Muscle of leg (tissue), 11 donors: Measurements from ENCODE around the gene ZNF423. TPM values are rescaled to one million over a fixed set of nuclear protein-coding genes. Genes with fewer than 3 reads are reported as not detected.
"Not testable (repeated sequence)": the region's sequence is repeated elsewhere in the genome, so short reads cannot be mapped to it uniquely, and the experiment has no call there.

ENCODE experiments used
- DNase-seq: peaks from one replicate; pipeline ENCODE4 v3.0.0; 2013
- H3K27ac ChIP-seq: one replicate; pipeline ENCODE4 v1.5.1; 2013; ENCODE audit warnings: mild to moderate bottlenecking, low read length, control low read depth
- H3K27me3 ChIP-seq: one replicate; pipeline ENCODE4 v1.6.1; 2013; ENCODE audit warnings: low read length; ENCODE audit not compliant: control insufficient read depth, insufficient read depth
- H3K36me3 ChIP-seq: one replicate; pipeline ENCODE4 v1.6.1; 2013; ENCODE audit warnings: low read length; ENCODE audit not compliant: control insufficient read depth, insufficient read depth
- H3K4me1 ChIP-seq: one replicate; pipeline ENCODE4 v1.6.1; 2013; ENCODE audit warnings: low read length; ENCODE audit not compliant: control insufficient read depth, insufficient read depth
- H3K4me3 ChIP-seq: one replicate; pipeline ENCODE4 v1.5.1; 2013; ENCODE audit warnings: low read length, control low read depth
- H3K9me3 ChIP-seq: replicated peaks from 2 replicates; pipeline ENCODE4 v1.6.1; 2013; ENCODE audit warnings: low read depth, low read length; ENCODE audit not compliant: control insufficient read depth
- WGBS: methylation state at CpG from one replicate; pipeline ENCODE4 v1.1.5; 2013; ENCODE audit warnings: missing lambda C conversion rate; ENCODE audit not compliant: insufficient coverage; 5-methylcytosine and 5-hydroxymethylcytosine counted together
- polyA plus RNA-seq, 8 donors: library from polyadenylated mRNA; unstranded; fragments of 120-200 nt; gene quantifications; one replicate each; pipeline versions ENCODE4 v1.2.1 to v1.2.3, GENCODE V29; 2013; ENCODE audit warnings: inconsistent platforms in 1 of 8, low replicate concordance in 1 of 8; ENCODE audit not compliant: insufficient read length in 8 of 8, insufficient read depth in 1 of 8
- total RNA-seq: library from RNA; stranded (reverse); fragments of 120-200 nt; gene quantifications from one replicate; pipeline ENCODE4 v1.2.4, GENCODE V29; 2013

ZNF423 gene
- total and polyA plus RNA-seq, 9 donors, result 15.8 to 30.0 (median 25.5) TPM

GRCh38 chr16:49889725-49890397, 33.9 kb upstream of the ZNF423 start:
- Histone ChIP-seq H3K4me3 (no peak overlapping the region), H3K27me3 (no peaks in the 10 kb centered on the region), H3K27ac (no peak overlapping the region), H3K4me1 (no peaks in the 10 kb centered on the region), H3K9me3 (peaks cover 4% of the 10 kb centered on the region), H3K36me3 (no peaks in the 10 kb centered on the region)
- DNase-seq, result no peak
- WGBS, result 93% methylated on average over 2 of the region's 5 CpGs

- no peak overlapping the region for H3K27ac ChIP-seq
- no peaks in the 10 kb centered on the region for H3K4me1 ChIP-seq
- no peak overlapping the region for H3K4me3 ChIP-seq
- DNase-seq, result no peak
- no peaks in the 10 kb centered on the region for H3K27me3 ChIP-seq
- WGBS, result 86% methylated on average over 6 of the region's 9 CpGs
- no peaks in the 10 kb centered on the region for H3K36me3 ChIP-seq
- peaks cover 4% of the 10 kb centered on the region for H3K9me3 ChIP-seq
These were observed 30.7 kb upstream of the ZNF423 start for GRCh38 chr16:49886554-49887094.

GRCh38 chr16:49884033-49885015, 28.4 kb upstream of the ZNF423 start:
- WGBS, result 36% methylated on average over 8 of the region's 14 CpGs
- H3K4me1 ChIP-seq, result no peaks in the 10 kb centered on the region
- no peaks in the 10 kb centered on the region for H3K36me3 ChIP-seq
- H3K4me3 ChIP-seq, result no peak overlapping the region
- peak; percentile 35 for DNase-seq
- no peaks in the 10 kb centered on the region for H3K9me3 ChIP-seq
- H3K27ac ChIP-seq, result no peak overlapping the region
- no peaks in the 10 kb centered on the region for H3K27me3 ChIP-seq

DNA sequence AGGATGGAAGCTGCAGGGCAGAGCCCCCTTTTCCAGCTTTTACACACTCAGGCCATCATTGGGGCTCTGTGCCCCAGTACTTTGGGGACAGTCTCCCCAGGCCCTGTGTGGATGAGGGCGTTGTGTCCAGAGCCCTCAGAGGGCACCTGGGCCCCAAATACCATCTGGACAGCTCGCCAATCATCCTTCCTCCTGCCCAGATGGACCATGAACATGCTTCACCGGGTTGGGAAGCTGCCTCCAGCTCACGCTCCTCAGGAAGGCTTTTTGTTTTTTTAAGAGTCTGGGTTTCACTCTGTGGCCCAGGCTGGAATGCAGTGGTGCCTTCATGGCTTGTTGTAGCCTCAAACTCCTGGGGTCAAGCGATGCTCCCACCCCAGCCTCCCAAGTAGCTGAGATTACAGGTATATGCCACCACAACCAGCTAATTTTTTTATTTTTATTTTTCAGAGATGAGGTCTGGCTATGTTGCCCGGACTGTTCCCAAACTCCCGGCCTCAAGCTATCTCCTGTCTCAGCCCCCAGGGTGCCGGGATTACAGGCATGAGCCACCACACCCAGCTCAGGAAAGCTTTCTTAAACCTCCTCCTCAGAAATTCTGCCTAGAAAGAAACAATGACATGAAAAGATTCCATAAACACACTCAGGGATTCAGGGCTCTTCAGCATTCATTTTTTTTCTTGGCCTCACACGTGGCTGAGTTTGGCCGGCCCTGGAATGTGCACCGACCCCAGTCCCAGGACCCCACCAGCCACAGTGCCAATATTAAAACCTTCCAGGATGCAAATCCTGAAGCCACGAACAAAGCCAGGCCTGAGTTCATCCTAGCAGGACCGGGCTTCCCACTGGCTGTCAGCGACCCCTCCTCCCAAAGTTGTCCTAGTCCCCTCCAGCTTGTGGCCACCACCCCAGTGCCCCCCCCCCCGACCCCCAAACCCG, 27.4 kb upstream of the ZNF423 start:
- H3K9me3 ChIP-seq, result no peaks in the 10 kb centered on the region
- no peak for DNase-seq
- no peak overlapping the region for H3K4me3 ChIP-seq
- WGBS, result 47% methylated on average over 8 of the region's 16 CpGs
- no peaks in the 10 kb centered on the region for H3K27me3 ChIP-seq
- no peaks in the 10 kb centered on the region for H3K4me1 ChIP-seq
- no peak overlapping the region for H3K27ac ChIP-seq
- H3K36me3 ChIP-seq, result no peaks in the 10 kb centered on the region

- H3K4me3 ChIP-seq, result no peak overlapping the region
- H3K27ac ChIP-seq, result no peak overlapping the region
- WGBS, result 83% methylated on average over 6 of the region's 7 CpGs
- DNase-seq, result no peak
- H3K9me3 ChIP-seq, result no peaks in the 10 kb centered on the region
- no peaks in the 10 kb centered on the region for H3K27me3 ChIP-seq
- peaks cover 3% of the 10 kb centered on the region for H3K4me1 ChIP-seq
- no peaks in the 10 kb centered on the region for H3K36me3 ChIP-seq
These were observed 26.0 kb upstream of the ZNF423 start for GRCh38 chr16:49881890-49882289.

GRCh38 chr16:49878540-49878939, 22.6 kb upstream of the ZNF423 start:
- not testable (repeated sequence) for H3K9me3 ChIP-seq, H3K4me3 ChIP-seq, H3K27me3 ChIP-seq, DNase-seq, H3K36me3 ChIP-seq, H3K27ac ChIP-seq
- peaks cover 16% of the 10 kb centered on the region for H3K4me1 ChIP-seq
- WGBS, result no CpG with 5 or more reads among the region's 3 CpGs

GRCh38 chr16:49876716-49877129, 20.8 kb upstream of the ZNF423 start:
- no peaks in the 10 kb centered on the region for H3K27me3 ChIP-seq
- H3K36me3 ChIP-seq, result no peaks in the 10 kb centered on the region
- DNase-seq, result no peak
- under 1% methylated on average over 16 of the region's 22 CpGs for WGBS
- no peak overlapping the region for H3K27ac ChIP-seq
- peaks cover 16% of the 10 kb centered on the region for H3K4me1 ChIP-seq
- peak overlapping the region; percentile 23 for H3K4me3 ChIP-seq
- no peaks in the 10 kb centered on the region for H3K9me3 ChIP-seq

DNA sequence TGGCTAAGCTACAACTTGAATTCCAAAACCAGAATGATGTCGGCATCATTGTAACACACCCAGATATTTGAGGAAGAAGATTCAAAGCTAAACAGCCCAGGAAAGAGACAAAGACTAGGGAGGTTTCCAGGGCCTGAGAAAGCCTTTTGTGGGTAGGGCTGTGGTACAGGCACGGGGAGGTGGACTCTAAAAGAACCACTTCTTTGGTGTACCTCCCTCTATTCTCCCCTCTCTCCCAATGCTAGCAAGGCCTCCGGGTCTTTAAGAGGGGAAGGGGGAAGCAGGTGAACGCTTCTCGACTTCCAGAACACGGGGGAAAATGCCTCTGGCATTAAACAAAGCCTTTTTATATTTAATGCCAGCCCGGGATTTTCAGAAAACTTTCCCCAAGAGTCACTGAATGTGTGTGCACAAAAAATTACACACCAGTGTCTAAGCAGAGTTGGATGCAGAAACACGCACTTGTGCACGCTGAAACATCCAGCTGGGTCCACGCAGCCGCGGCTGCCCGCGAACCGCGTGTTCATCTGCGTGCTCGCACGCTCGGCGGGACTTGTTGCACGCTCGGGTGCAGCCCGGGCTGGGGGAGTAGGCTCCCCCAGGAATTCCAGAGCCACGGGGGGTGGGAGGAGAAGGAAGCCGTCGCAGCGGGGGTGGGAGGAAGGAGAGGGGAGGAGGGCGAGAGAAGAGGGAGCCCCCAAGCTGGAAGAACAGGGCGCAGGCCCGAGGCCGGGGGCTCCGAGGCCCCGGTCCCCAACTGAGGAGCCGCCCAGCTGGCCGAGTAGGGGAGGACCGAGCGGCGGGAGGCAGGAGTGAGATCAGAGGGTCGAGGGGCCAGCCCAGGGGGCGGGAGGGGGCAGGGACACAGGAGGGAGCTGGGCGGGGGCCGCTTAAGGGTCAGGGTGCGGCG, 20.1 kb upstream of the ZNF423 start:
- peak overlapping the region; percentile 44 for H3K27ac ChIP-seq
- peak; percentile 76 for DNase-seq
- no peaks in the 10 kb centered on the region for H3K36me3 ChIP-seq
- H3K9me3 ChIP-seq, result no peaks in the 10 kb centered on the region
- 5% methylated on average over 35 of the region's 45 CpGs for WGBS
- peak overlapping the region; percentile 23 for H3K4me3 ChIP-seq
- no peaks in the 10 kb centered on the region for H3K27me3 ChIP-seq
- peaks cover 16% of the 10 kb centered on the region for H3K4me1 ChIP-seq
